LNCAP (cell line): ENCODE measurements around the gene SLC15A1.

Source experiments
- CTCF ChIP-seq: fragments of 450-650 bp; IDR thresholded peaks from 2 replicates; pipeline ENCODE4 v1.5.1; 2017; ENCODE audit warnings: mild to moderate bottlenecking

The SLC15A1 gene

DNA sequence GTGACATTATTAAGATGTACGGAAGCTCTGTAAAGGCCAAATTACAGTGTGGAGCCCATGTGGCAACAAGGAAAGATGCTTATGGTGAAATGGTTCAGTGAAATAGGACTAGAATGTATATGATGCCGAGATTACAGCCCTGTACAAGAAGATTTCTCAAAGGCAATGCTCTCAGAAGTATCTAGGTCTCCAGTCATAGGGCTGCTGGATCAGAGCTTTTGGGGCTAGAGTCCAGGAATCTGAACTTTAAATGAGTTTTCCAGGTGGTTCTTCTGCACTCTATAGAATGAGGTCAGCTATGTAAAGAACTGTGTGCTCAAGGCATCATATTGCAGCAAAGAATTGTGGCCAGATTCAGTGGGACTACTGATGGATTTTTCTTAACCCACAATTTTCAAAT, 100.2 kb downstream of the SLC15A1 start:
- TF ChIP-seq CTCF = no peak

- TF ChIP-seq CTCF = no peak
Measured at GRCh38 chr13:98651744-98652143, 100.7 kb downstream of the SLC15A1 start.

DNA sequence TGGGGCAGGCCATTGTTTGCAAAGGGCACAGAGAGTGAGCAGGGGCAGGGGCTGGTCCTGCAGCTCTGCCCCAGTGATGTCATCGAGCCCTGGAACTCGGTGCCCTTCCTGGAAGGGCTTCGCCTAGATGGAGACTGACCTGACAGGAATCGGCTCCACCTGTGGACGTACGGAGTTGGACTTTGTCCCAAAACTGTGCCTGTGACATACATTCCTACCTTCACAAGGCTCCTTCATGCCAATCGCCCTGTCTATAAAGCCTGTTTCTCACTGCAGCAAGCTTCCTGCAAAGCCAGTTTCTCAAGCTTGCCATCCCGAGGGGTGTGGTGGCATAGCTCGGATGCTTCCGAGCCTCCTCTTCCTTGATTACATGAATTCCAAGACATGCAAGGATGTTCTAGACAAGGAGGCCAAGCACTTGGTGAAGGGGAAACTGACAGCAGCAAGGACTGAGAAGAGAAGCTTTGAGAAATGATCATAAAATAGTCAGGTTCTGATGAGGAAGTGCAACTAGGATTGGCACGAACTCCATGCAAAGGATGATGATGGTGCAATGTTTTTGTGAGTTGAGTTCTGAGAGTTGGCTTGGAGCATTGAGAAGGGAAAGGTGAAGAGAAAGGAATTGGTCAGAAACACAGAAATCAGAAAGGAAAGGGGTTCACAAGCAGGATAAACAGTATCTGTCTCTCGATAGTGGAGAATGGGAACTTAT, 101.9 kb downstream of the SLC15A1 start:
- TF ChIP-seq CTCF = no peak

GRCh38 chr13:98649861-98650260, 102.6 kb downstream of the SLC15A1 start:
- no peak for TF ChIP-seq CTCF

DNA sequence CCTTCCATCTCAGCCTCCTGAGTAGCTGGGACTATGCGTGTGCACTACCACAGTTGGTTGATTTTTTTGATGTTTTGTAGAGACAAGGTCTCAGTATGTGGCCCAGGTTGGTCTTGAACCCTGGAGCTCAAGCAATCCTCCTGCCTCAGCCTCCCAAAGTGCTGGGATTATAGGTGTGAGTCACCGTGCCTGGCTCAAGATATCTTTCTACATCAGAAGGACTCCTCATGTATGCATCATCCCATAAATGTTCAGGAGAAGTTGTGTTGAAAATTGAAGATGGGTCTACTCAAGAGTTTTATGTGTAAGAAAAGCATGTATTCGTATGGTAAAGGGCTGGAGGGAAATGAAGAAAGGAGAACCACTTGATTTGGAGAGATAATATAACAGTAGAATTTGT, 103.8 kb downstream of the SLC15A1 start:
- no peak for TF ChIP-seq CTCF

DNA sequence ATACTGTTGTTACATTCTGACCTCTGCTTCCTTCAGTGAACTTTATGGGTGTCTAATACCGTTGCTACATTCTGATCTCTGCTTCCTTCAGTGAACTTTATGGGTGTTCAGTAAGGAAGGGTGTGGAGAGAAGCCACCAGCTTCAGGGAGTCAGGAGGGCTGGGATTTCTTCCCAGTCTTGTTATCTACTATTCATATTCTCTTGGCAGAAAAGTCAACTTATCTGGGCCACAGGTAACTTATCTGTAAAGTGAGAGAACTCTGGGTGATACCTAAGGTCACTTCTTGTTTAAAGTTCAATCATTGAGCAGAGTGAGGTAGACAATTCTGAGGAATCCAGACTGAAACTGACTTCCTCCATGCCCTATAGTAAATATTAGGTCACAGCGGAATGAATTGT, 104.3 kb downstream of the SLC15A1 start:
- no peak for TF ChIP-seq CTCF

- no peak for TF ChIP-seq CTCF
Measured at GRCh38 chr13:98647121-98647520, 105.4 kb downstream of the SLC15A1 start.

- no peak for TF ChIP-seq CTCF
Measured at GRCh38 chr13:98643479-98643878, 109.0 kb downstream of the SLC15A1 start.
